Thyroid gland (tissue), 4 donors: ENCODE data around the gene KDM4E. TPM values are rescaled to one million over a fixed set of nuclear protein-coding genes. Genes with fewer than 3 reads are reported as not detected.

Source experiments
- DNase-seq, 2 donors: peaks; one replicate each; pipeline ENCODE4 v3.0.0-alpha.2; 2019
- H3K27ac ChIP-seq, 3 donors: fragments of 200-600 bp; sonication (generic); 1 replicate in 2 of 3; 2 replicates in 1 of 3; pipeline ENCODE4 v1.5.1; 2016 to 2019; ENCODE audit warnings: mild to moderate bottlenecking in 1 of 3, moderate library complexity in 1 of 3
- H3K27me3 ChIP-seq: fragments of 200-600 bp; sonication (generic); one replicate; pipeline ENCODE4 v1.5.1; 2019
- H3K36me3 ChIP-seq, 2 donors: fragments of 200-600 bp; sonication (generic); one replicate each; pipeline ENCODE4 v1.5.1; 2016 to 2019
- H3K4me1 ChIP-seq, 2 donors: fragments of 200-600 bp; sonication (generic); one replicate each; pipeline ENCODE4 v1.5.1; 2017 to 2019
- H3K4me3 ChIP-seq, 3 donors: fragments of 200-600 bp; sonication (generic); replicated peaks in 1 of 3; 1 replicate in 2 of 3; 2 replicates in 1 of 3; pipeline ENCODE4 v1.5.1; 2016; ENCODE audit warnings: mild to moderate bottlenecking in 1 of 3
- H3K9me3 ChIP-seq: fragments of 200-600 bp; sonication (generic); one replicate; pipeline ENCODE4 v1.5.1; 2017
- CTCF ChIP-seq, 6 experiments: fragments of 200-600 bp in 3 of 6; fragments of 450-650 bp in 3 of 6; sonication (generic) in 3 of 6; IDR thresholded peaks; one replicate each; pipeline ENCODE4 v1.5.1; 2016 to 2019; ENCODE audit warnings: antibody characterized with exemption in 6 of 6, mild to moderate bottlenecking in 2 of 6, inconsistent platforms in 1 of 6, moderate library complexity in 1 of 6
- POLR2A ChIP-seq, 2 donors: fragments of 450-650 bp; IDR thresholded peaks; one replicate each; pipeline ENCODE4 v1.6.1; 2017; ENCODE audit warnings: antibody characterized with exemption in 2 of 2, mild to moderate bottlenecking in 2 of 2, moderate library complexity in 1 of 2
- WGBS, 2 donors: methylation state at CpG; one replicate each; pipeline ENCODE4 v1.1.5; 2017; 5-methylcytosine and 5-hydroxymethylcytosine counted together
- intact Hi-C: fragments of 100-400 bp; cut with DNase I; formaldehyde crosslinking; loops from one replicate; pipeline ENCODE4 v1.15.1; 2023
- total RNA-seq, 4 donors: library from RNA; depleted of rRNA; stranded (reverse); fragments of >200 nt; gene quantifications; one replicate each; pipeline ENCODE4 v1.2.3, GENCODE V29; 2016

Gene KDM4E
- total RNA-seq, 4 donors from 2014 or later = not detected

GRCh38 chr11:94997437-94997836 is 27.6 kb upstream of the KDM4E start:
- Histone ChIP-seq H3K4me3 (no peak overlapping the region), H3K27ac (no peak overlapping the region), H3K9me3 (no peaks in the 10 kb centered on the region), H3K4me1 (no peaks in the 10 kb centered on the region), H3K27me3 (no peaks in the 10 kb centered on the region), H3K36me3 (no peaks in the 10 kb centered on the region)
- intact Hi-C loops = no loop called here
- 89 to 93% methylated on average over 6 of the region's 6 CpGs for WGBS, 2 donors
- TF ChIP-seq CTCF (IDR thresholded peaks at IDR 0.05) (no peak), POLR2A (IDR thresholded peaks at IDR 0.05) (no peak)
- no peak for DNase-seq

- Histone ChIP-seq H3K9me3 (no peaks in the 10 kb centered on the region), H3K36me3 (no peaks in the 10 kb centered on the region), H3K4me3 (no peak overlapping the region), H3K27ac (no peak overlapping the region), H3K4me1 (no peaks in the 10 kb centered on the region), H3K27me3 (no peaks in the 10 kb centered on the region)
- intact Hi-C loops = no loop called here
- no peak for TF ChIP-seq POLR2A (IDR thresholded peaks at IDR 0.05)
- TF ChIP-seq CTCF (IDR thresholded peaks at IDR 0.05) = no peak
- DNase-seq = no peak
- 92 to 100% methylated on average over 4 to 11 of the region's 13 CpGs for WGBS, 2 donors
Measured at GRCh38 chr11:94998285-94998684, 26.8 kb upstream of the KDM4E start.

GRCh38 chr11:95003716-95004115 is 21.3 kb upstream of the KDM4E start:
- no peaks in the 10 kb centered on the region for H3K4me1 ChIP-seq
- H3K9me3 ChIP-seq = no peaks in the 10 kb centered on the region
- no peaks in the 10 kb centered on the region for H3K36me3 ChIP-seq
- no peak for DNase-seq
- no peak overlapping the region for H3K27ac ChIP-seq
- H3K27me3 ChIP-seq = no peaks in the 10 kb centered on the region
- intact Hi-C loops = no loop called here
- H3K4me3 ChIP-seq = no peak overlapping the region
- no peak for TF ChIP-seq POLR2A (IDR thresholded peaks at IDR 0.05)
- TF ChIP-seq CTCF (IDR thresholded peaks at IDR 0.05) = no peak

GRCh38 chr11:95005642-95006041 is 19.4 kb upstream of the KDM4E start:
- H3K4me3 ChIP-seq = no peak overlapping the region
- DNase-seq = no peak
- intact Hi-C loops = no loop called here
- 90 to 91% methylated on average over 1 of the region's 1 CpG for WGBS, 2 donors
- no peaks in the 10 kb centered on the region for H3K27me3 ChIP-seq
- TF ChIP-seq POLR2A (IDR thresholded peaks at IDR 0.05) (no peak), CTCF (IDR thresholded peaks at IDR 0.05) (no peak)
- no peaks in the 10 kb centered on the region for H3K9me3 ChIP-seq
- H3K27ac ChIP-seq = no peak overlapping the region
- no peaks in the 10 kb centered on the region for H3K4me1 ChIP-seq
- H3K36me3 ChIP-seq = no peaks in the 10 kb centered on the region

- H3K27ac ChIP-seq = no peak overlapping the region
- intact Hi-C loops = no loop called here
- TF ChIP-seq POLR2A (IDR thresholded peaks at IDR 0.05) (no peak), CTCF (IDR thresholded peaks at IDR 0.05) (no peak)
- no peaks in the 10 kb centered on the region for H3K4me1 ChIP-seq
- no peak overlapping the region for H3K4me3 ChIP-seq
- DNase-seq = no peak
- H3K9me3 ChIP-seq = no peaks in the 10 kb centered on the region
- no peaks in the 10 kb centered on the region for H3K27me3 ChIP-seq
- no peaks in the 10 kb centered on the region for H3K36me3 ChIP-seq
Measured at GRCh38 chr11:95011376-95011775, 13.7 kb upstream of the KDM4E start.
